Testis (tissue), 3 donors: ENCODE data around the gene NEAT1. TPM values are rescaled to one million over a fixed set of nuclear protein-coding genes. Genes with fewer than 3 reads are reported as not detected.

Experiments used
- DNase-seq: peaks from one replicate; pipeline ENCODE4 v3.0.0-alpha.2; 2019
- H3K27ac ChIP-seq, 2 donors: fragments of 200-600 bp; sonication (generic); one replicate each; pipeline ENCODE4 v1.5.1; 2019
- H3K27me3 ChIP-seq: fragments of 200-600 bp; sonication (generic); one replicate; pipeline ENCODE4 v1.5.1; 2019
- H3K36me3 ChIP-seq: fragments of 200-600 bp; sonication (generic); one replicate; pipeline ENCODE4 v1.5.1; 2017; ENCODE audit warnings: low read depth; ENCODE audit errors: missing control alignments
- H3K4me1 ChIP-seq: fragments of 200-600 bp; sonication (generic); one replicate; pipeline ENCODE4 v1.5.1; 2019
- H3K4me3 ChIP-seq, 2 donors: fragments of 200-600 bp; sonication (generic); one replicate each; pipeline ENCODE4 v1.5.1; 2017 to 2019
- H3K9me3 ChIP-seq: fragments of 200-600 bp; sonication (generic); one replicate; pipeline ENCODE4 v1.5.1; 2017
- POLR2A ChIP-seq: fragments of 450-650 bp; IDR thresholded peaks from one replicate; pipeline ENCODE4 v1.6.1; 2017; ENCODE audit warnings: antibody characterized with exemption, mild to moderate bottlenecking, moderate library complexity
- WGBS, 2 donors: methylation state at CpG; one replicate each; pipeline ENCODE4 v1.1.5; 2018; 5-methylcytosine and 5-hydroxymethylcytosine counted together
- intact Hi-C: fragments of 100-400 bp; cut with DNase I; formaldehyde crosslinking; loops from one replicate; pipeline ENCODE4 v1.15.1; 2023; ENCODE audit warnings: low total_unique reads
- polyA plus RNA-seq: library from polyadenylated mRNA; stranded (reverse); fragments of 350-450 nt; fragmentation: Illumina TruSeq; extraction: RNeasy Lipid Tissue Mini Kit (QIAGEN cat#74804); gene quantifications from one replicate; pipeline ENCODE4 v1.2.3, GENCODE V29; 2014; ENCODE audit warnings: low read depth, low replicate concordance; ENCODE audit not compliant: insufficient read depth
- total RNA-seq, 2 donors: library from RNA; depleted of rRNA; stranded (reverse); fragments of >200 nt; gene quantifications; one replicate each; pipeline ENCODE4 v1.2.3, GENCODE V29; 2016
- TF ChIP-seq, protein P1 (sequence below), 3 experiments: fragments of 450-650 bp in 2 of 3; fragments of 200-600 bp in 1 of 3; sonication (generic) in 1 of 3; IDR thresholded peaks; one replicate each; pipeline ENCODE4 v1.5.1; 2016 to 2019; ENCODE audit warnings: antibody characterized with exemption in 3 of 3, mild to moderate bottlenecking in 2 of 3, moderate library complexity in 1 of 3

NEAT1 gene
- total and polyA plus RNA-seq, 3 donors from 2014 or later: 189 to 243 (median 230) TPM

DNA sequence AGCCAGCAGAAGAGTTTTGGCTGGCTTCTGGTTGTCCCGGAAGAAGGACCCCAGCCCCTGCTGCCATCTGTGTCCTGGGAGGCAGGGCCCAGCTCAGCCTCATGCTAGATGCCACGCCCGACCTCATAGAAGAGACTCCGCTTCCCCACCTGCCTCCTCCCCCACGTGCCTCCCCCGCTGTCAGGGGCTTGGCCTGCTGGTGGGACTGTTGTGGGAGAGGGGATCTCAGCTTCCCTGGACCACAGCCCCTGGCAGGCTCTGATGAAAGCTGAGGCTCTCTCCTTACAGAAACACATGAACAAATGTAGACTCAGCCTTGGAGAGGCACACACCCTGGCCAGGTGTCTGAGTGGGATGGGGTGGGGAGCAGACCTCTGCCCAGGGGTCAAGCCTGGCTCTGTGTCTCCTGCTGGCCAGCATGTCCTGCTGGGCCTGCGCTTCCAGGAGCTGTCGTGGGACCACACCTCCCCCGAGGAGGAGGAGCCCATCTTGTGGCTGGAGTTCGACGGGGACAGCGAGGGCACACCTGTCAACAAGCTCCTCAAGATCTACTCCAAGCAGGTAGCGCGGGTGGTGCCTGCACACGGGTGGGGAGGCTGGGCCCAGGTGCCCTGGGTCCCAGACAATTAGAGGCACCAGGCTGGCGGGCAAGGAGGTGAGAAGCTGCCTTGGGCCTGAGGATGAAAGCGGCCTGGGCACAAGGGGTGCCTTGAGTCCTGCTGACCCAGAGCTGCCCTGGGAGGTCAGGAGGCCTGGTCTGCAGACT, 22.1 kb upstream of the NEAT1 start:
- DNase-seq: no peak
- Histone ChIP-seq H3K27ac (no peak overlapping the region), H3K9me3 (no peaks in the 10 kb centered on the region), H3K27me3 (no peaks in the 10 kb centered on the region), H3K4me3 (no peak overlapping the region), H3K4me1 (no peaks in the 10 kb centered on the region), H3K36me3 (no peaks in the 10 kb centered on the region)
- intact Hi-C loops: no loop called here
- WGBS, 2 donors: 78 to 96% methylated on average over 5 to 15 of the region's 17 CpGs
- TF ChIP-seq POLR2A: no peak
- TF ChIP-seq, protein P1, sequence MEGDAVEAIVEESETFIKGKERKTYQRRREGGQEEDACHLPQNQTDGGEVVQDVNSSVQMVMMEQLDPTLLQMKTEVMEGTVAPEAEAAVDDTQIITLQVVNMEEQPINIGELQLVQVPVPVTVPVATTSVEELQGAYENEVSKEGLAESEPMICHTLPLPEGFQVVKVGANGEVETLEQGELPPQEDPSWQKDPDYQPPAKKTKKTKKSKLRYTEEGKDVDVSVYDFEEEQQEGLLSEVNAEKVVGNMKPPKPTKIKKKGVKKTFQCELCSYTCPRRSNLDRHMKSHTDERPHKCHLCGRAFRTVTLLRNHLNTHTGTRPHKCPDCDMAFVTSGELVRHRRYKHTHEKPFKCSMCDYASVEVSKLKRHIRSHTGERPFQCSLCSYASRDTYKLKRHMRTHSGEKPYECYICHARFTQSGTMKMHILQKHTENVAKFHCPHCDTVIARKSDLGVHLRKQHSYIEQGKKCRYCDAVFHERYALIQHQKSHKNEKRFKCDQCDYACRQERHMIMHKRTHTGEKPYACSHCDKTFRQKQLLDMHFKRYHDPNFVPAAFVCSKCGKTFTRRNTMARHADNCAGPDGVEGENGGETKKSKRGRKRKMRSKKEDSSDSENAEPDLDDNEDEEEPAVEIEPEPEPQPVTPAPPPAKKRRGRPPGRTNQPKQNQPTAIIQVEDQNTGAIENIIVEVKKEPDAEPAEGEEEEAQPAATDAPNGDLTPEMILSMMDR (IDR thresholded peaks at IDR 0.05): no peak

DNA sequence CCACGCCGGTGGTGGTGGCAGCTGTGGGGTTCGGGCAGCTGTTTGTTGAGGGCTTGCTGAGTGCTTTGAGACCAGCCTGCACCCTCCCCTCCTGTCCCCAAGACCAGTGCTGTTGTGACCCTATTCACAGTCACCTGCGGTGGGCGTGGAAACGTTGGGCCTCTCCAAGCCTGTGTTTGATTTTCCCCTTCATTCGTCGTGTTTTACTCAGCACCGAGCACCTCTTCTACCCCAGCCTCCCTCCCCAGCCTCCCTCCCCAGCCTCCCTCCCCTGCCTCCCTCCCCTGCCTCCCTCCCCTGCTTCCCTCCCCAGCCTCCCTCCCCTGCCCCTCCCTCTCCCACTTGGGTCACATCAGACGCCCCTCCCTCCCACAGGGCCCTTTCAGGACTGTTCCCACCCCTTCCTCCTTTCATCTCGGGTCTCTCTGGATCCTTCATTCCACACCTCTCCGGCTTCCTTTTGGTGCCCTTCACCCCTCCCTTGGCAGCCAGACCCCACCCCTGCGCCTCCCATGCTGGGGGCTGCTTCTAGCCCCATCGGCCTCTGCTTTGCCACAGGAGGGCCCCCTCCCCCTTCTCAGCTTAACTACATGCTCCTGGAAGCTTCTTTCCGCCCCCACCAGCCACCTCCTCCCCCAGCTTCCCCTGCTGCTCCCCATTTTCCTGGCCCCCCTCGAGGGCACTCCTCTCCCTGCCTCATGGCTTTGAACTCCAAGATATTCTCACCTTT, 21.4 kb upstream of the NEAT1 start:
- WGBS, 2 donors: 76 to 78% methylated on average over 15 to 16 of the region's 16 CpGs
- no peak overlapping the region for H3K4me3 ChIP-seq
- H3K27me3 ChIP-seq: no peaks in the 10 kb centered on the region
- DNase-seq: no peak
- TF ChIP-seq, protein P1 (IDR thresholded peaks at IDR 0.05): no peak
- no peak for TF ChIP-seq POLR2A
- no peaks in the 10 kb centered on the region for H3K9me3 ChIP-seq
- H3K27ac ChIP-seq: no peak overlapping the region
- no peaks in the 10 kb centered on the region for H3K36me3 ChIP-seq
- intact Hi-C loops: no loop called here
- no peaks in the 10 kb centered on the region for H3K4me1 ChIP-seq

DNA sequence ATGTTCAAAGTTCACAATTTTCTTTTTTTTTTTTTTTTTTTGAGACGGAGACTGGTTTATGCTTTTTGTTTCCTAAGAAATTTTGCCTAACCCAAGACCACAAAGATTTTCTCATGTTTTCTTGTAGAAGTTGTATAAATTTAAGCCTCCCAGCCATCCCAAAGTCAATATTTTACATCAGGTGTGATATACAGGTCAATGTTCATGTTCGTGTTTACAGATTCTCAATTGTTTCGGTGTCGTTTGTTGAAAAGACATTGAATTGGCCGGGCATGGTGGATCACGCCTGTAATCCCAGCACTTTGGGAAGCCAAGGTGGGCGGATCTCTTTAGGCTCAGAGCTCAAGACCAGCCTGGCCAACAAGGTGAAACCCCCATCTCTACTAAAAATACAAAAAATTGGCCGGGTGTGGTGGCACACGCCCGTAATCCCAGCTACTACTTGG, 20.8 kb upstream of the NEAT1 start:
- WGBS, 2 donors: 87 to 89% methylated on average over 9 to 10 of the region's 10 CpGs
- Histone ChIP-seq H3K27me3 (no peaks in the 10 kb centered on the region), H3K27ac (no peak overlapping the region), H3K4me3 (no peak overlapping the region), H3K4me1 (no peaks in the 10 kb centered on the region), H3K9me3 (no peaks in the 10 kb centered on the region), H3K36me3 (no peaks in the 10 kb centered on the region)
- TF ChIP-seq, protein P1 (IDR thresholded peaks at IDR 0.05): no peak
- TF ChIP-seq POLR2A: no peak
- no peak for DNase-seq
- intact Hi-C loops: no loop called here

DNA sequence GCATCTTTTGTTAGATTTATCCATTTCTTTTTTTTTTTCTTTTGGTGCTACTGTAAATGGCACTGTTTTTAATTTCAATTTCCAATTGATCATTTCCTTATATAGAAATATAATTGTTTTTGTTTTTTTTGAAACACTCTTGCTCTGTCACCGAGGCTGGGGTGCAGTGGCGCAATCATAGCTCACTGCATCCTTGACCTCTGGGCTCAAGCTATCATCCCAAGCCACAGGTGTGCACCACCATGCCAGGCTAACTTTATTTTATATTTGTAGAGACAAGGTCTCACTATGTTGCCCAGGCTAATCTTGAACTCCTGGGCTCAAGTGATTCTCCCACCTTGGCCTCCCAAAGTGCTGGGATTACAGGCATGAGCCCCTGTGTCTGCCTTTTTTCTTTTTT, 19.8 kb upstream of the NEAT1 start:
- H3K9me3 ChIP-seq: no peaks in the 10 kb centered on the region
- no peak for DNase-seq
- TF ChIP-seq, protein P1 (IDR thresholded peaks at IDR 0.05): no peak
- TF ChIP-seq POLR2A: no peak
- no peaks in the 10 kb centered on the region for H3K27me3 ChIP-seq
- no peak overlapping the region for H3K27ac ChIP-seq
- no peaks in the 10 kb centered on the region for H3K36me3 ChIP-seq
- H3K4me3 ChIP-seq: no peak overlapping the region
- intact Hi-C loops: no loop called here
- WGBS, 2 donors: 83 to 90% methylated on average over 2 of the region's 2 CpGs
- no peaks in the 10 kb centered on the region for H3K4me1 ChIP-seq
